Tibial nerve (tissue), 4 donors: ENCODE results near the gene CFAP46.

Source experiments
- EP300 ChIP-seq, 2 donors: sonication (generic); formaldehyde crosslinking; IDR thresholded peaks; one replicate each; pipeline ENCODE4 v1.6.1; 2017; ENCODE audit warnings: antibody characterized with exemption in 2 of 2, mild to moderate bottlenecking in 1 of 2
- TF ChIP-seq, protein P1 (sequence below), 5 experiments: fragments of 200-600 bp in 3 of 5; fragments of 450-650 bp in 2 of 5; sonication (generic) in 3 of 5; IDR thresholded peaks; one replicate each; pipeline ENCODE4 v1.5.1; 2016 to 2019; ENCODE audit warnings: antibody characterized with exemption in 5 of 5, mild to moderate bottlenecking in 3 of 5, moderate library complexity in 2 of 5

DNA sequence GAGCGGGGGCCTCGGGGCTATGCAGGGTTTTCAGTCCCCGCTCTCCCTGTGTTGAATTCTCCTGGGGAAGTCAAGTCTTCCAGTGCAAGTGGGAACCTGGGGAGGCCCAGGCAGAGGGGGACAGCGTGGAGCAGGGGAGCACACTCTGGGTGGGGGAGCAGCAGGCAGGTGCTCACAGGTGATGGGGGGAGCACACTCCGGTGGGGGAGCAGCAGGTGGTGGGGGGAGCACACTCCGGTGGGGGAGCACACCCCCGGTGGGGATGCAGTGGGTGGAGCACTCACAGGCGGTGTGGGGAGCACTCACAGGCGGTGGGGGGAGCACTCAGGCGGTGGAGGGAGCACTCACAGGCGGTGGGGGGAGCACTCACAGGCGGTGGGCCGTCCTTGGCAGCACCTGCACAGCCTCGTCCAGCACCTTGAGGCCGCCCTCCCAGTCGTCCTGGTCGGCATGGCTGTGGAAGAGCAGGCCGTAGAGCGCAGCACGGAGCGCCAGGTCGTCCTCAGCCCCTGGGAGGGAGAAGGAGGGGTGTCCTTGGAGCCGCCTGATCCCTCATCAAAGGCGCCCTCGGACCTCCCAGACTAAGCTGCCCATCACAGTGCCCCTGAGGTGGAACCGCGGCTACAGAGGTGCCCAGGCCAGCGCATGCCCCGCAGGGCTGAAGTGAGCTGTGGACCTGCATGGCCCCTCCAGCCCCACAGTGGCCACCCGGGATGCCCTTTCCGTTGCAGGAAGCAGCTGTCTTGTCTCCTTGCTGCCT lies 56.7 kb downstream of the CFAP46 start:
- TF ChIP-seq, protein P1, sequence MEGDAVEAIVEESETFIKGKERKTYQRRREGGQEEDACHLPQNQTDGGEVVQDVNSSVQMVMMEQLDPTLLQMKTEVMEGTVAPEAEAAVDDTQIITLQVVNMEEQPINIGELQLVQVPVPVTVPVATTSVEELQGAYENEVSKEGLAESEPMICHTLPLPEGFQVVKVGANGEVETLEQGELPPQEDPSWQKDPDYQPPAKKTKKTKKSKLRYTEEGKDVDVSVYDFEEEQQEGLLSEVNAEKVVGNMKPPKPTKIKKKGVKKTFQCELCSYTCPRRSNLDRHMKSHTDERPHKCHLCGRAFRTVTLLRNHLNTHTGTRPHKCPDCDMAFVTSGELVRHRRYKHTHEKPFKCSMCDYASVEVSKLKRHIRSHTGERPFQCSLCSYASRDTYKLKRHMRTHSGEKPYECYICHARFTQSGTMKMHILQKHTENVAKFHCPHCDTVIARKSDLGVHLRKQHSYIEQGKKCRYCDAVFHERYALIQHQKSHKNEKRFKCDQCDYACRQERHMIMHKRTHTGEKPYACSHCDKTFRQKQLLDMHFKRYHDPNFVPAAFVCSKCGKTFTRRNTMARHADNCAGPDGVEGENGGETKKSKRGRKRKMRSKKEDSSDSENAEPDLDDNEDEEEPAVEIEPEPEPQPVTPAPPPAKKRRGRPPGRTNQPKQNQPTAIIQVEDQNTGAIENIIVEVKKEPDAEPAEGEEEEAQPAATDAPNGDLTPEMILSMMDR (IDR thresholded peaks at IDR 0.05), result no peak
- TF ChIP-seq EP300 (IDR thresholded peaks at IDR 0.05), result no peak
